NCI-H82 (cell line): ENCODE data around the gene RERE.

Experiments used
- DNase-seq: peaks from one replicate; lab custom pipeline; 2025; lab: John Stamatoyannopoulos, UW

RERE gene

DNA sequence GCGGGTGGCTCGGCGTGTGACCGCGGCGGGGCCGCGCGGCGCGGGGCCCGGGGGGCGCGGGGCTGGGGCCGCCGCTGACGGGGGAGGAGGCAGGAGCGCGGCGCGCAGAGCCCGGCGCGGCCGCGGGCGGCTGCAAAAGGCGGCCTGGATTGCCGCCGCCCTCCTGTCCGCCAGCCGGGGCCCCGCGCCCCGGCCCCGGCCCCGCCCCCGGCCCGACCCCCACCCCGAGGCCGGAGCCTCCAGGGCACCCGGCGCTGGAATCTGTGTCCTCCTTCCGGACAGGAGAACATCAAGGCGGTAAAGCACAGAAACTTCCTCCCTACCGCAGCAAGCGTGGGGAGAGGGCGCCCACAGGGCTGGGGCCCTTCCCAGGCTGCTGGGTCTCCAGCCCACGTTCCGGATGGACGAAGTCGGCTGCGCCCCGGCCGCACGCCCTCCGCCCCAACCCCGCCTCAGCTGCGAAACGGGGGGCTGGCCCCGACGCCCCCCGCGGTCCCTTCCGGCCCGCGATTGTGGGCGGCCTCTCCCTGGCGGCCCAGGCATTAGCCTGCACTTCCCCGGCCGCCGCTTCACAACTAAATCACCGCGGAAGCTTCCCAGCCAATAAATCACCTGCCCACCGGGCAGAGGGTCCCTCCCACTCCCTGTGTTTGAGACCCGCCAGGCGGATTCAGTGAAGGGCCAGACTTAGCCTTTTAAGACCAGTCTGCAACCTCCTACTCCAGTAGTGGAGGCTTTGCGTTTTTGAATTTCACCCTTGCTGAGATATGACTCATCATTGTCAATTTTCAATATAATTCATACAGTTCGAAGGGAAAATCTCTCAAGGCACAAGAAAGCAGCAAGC is 393.5 kb downstream of the RERE start:
- DNase-seq: peak; percentile 94

DNA sequence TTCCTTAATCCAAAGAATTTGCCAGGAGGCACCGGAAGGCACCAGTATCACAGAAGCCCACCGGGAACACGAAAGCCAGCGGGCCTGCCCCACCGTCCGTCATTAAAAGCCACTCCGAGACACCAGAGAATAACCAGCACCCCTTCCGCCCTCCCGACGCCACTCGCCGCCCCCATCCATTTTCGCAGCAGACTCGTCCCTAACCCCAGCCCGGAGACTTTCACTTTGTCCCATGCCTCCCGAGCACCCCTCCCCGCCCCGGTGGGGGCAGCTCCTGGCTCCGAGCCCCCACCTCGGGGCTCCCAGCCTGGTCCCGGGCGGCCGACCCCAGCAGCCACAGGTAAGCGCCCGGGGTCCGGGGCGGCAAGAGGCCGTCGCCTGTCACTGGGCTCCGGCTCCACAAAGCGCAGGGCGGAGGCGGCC is 394.2 kb downstream of the RERE start:
- DNase-seq: peak; percentile 45

DNA sequence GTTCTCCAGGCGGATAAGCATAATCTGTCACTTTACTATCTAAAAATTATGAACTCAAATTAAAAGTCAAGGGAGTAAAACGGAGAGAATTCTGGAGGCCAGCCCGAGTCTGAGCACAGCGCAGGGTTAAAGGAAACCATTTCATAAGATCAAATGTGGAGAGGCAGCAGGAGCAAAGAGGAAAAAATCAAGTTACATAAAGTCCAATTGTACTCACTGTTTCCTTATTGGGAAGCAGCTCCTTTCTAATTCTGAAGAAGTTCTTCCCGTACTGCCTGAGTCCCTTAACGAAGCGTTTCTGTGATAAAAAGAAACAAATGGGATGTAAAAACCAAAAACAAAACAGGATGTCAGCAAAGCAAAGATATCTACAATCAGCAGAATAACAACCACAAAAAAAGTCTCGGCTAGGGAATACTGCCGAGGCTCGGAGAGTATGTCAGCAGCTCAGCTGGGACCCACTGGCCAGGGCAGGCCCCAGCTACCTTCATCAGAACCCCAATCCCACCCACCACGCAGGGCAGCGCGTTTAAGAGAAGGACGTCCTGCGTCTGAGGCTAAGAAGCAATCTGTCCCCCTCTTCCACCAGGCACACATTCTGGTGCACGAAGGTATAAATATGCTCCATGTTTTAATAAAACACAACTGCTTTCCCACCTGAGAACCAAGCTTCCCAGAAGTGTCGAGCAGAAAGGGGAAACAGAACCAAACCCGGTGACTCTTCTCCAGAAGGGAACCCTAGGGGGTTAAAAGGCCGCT is 394.8 kb downstream of the RERE start:
- DNase-seq: no peak

- peak; percentile 62 for DNase-seq
Measured at GRCh38 chr1:8421721-8422120, 395.7 kb downstream of the RERE start.

- DNase-seq: no peak
Measured at GRCh38 chr1:8420318-8420717, 397.1 kb downstream of the RERE start.

DNA sequence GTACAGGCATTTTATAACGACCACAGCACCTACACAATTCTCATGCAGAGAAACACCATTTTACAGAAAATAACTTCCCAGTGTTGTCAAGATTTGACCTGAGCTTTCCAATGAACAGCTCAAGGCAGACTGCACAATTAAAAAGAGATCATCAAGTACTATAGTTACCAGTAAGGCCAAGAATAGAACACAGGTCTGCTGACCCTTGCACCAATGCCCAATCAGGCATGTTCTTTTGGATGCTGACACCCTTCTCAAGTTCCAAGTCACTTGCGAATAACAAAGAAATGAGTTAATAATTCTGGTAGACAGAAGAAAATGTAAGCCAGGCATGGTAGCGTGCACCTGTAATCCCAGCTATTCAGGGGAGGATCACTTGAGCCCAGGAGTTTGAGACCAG is 397.6 kb downstream of the RERE start:
- DNase-seq: no peak

GRCh38 chr1:8419172-8419571 is 398.3 kb downstream of the RERE start:
- no peak for DNase-seq

DNA sequence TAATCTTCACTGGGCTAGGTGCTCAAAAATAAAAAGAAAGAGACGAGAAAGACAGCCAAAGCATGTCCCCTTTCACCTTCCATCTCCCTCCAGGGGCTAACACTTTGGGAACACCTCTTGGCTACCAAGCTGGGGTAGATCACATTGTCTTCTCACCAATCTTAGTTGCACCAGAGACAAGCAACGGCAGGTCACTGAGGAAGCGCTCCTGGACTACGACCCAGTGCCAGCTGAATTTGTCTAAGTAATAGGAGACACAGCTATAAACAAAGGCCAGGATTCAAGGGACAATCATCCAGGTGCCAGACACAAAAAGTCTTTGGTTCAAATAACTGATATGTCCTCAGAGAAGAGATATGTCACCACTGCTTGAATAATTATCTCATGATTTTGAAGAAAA is 399.1 kb downstream of the RERE start:
- no peak for DNase-seq

GRCh38 chr1:8417625-8418024 is 399.8 kb downstream of the RERE start:
- no peak for DNase-seq

DNA sequence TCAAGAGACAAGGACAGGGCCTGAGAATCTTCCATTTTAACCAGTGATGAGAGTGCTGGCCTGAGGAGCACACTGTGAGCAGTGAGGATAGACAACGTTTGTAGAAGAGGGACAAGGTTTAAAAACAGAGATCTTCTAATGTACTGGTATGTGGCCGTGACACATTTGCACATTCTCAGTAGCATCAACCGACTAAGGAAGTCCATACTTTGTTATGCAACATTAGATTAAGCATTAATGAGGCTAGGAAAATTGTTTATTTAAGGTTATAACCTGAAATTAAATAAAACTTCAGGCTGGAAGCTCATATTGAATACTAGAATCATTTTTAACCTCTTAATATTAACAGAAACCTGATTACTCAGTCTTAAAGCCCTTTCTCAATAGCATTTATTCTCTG is 400.6 kb downstream of the RERE start:
- no peak for DNase-seq

GRCh38 chr1:8415526-8416278 is 401.7 kb downstream of the RERE start:
- DNase-seq: no peak

GRCh38 chr1:8412183-8412831 is 405.1 kb downstream of the RERE start:
- no peak for DNase-seq

GRCh38 chr1:8411803-8412182 is 405.6 kb downstream of the RERE start:
- DNase-seq: no peak

DNA sequence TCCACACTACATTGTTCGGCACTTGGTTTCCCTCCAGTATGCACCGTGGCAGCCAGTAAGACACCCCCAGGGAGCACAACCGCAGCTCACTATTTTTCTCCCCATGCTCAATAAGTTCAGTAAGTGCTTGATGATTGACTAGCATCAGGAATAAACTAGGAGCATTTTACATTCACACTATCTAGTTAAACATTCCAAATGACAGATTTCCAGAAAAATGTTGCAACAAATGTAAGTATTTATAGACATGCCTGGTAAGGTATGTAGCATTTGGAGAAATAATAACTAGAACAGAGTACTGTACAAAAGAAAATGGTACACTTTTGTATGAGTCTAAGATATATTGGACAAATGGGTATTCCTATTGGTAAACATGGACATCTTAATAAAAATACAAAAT is 406.6 kb downstream of the RERE start:
- no peak for DNase-seq

- DNase-seq: no peak
Measured at GRCh38 chr1:8409606-8410005, 407.8 kb downstream of the RERE start.

GRCh38 chr1:8409106-8409505 is 408.3 kb downstream of the RERE start:
- DNase-seq: no peak

DNA sequence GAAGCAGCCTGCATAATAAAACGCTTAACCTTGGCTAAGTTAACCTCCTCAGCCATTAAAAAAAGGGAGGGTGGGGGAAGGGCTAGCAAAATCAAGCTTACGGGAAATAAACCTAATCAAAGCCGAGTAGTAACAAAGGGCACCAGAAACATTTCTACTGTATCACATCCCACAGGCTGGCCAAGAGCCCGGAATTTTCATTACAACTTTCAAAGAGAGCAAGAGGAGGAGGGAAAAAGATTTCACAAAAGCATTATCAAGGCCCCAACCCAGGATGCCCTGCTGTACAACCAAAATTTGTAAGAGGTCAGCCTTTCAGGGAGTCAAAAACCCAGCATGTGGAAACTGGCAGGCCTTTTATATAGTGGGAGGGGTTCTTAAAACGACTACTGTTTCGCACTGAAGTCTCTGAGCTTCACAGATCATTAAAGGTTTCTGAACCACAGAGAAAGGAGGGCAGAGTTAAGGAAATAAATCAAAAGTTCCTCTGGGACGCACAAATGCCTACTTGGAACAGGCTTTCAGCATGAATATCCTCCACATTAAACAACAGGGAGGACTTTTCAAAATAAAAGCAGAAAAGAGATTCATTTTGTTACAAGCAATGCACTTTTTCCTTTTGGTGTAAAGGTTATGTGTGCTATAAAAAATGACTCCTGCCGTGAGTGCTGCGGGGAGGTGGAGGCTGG is 409.1 kb downstream of the RERE start:
- DNase-seq: no peak

GRCh38 chr1:8407652-8408051 is 409.8 kb downstream of the RERE start:
- DNase-seq: no peak

GRCh38 chr1:8406960-8407359 is 410.5 kb downstream of the RERE start:
- DNase-seq: no peak

DNA sequence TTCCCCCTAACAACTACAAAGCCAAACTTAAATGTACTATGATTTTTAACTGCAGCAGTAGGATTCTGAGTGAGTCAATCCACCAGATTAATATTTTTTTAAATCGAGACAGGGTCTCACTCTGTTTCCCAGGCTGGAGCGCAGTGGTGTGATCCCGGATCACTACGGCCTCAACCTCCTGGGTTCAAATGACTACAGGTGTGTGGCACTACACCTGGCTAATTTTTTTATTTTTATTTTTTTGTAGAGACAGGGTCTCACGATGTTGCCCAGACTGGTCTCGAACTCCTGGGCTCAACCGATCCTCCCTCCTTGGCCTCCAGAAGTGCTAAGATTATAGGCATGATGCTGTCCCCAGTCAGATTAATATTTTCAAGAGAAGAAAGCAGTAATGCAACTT is 411.4 kb downstream of the RERE start:
- no peak for DNase-seq
